ENCODE results near the gene SORCS2.

SORCS2 gene

DNA sequence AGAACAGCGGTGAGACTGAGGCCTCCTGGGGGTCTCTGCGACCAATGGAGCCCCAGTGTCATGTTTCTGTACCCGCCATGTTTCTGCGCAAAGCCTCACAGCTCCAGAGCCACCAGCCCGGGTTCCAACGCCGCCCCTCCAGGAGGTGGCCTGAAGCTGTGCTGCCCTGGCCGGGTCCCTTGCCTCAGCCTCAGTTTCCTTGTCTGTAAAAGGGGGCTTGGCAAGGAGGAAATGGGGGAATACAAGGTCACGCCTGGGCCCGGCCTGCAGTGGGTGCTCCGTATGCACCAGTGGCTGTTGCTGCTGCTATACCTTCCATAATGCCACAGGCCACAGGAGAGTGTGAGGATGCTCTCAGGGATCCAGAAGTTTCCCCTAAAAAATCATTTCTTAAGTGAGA is 517.8 kb downstream of the SORCS2 start:
- TF ChIP-seq, protein P1, sequence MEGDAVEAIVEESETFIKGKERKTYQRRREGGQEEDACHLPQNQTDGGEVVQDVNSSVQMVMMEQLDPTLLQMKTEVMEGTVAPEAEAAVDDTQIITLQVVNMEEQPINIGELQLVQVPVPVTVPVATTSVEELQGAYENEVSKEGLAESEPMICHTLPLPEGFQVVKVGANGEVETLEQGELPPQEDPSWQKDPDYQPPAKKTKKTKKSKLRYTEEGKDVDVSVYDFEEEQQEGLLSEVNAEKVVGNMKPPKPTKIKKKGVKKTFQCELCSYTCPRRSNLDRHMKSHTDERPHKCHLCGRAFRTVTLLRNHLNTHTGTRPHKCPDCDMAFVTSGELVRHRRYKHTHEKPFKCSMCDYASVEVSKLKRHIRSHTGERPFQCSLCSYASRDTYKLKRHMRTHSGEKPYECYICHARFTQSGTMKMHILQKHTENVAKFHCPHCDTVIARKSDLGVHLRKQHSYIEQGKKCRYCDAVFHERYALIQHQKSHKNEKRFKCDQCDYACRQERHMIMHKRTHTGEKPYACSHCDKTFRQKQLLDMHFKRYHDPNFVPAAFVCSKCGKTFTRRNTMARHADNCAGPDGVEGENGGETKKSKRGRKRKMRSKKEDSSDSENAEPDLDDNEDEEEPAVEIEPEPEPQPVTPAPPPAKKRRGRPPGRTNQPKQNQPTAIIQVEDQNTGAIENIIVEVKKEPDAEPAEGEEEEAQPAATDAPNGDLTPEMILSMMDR (IDR thresholded peaks at IDR 0.05; ENCODE audit: low read length), result no peak
- TF ChIP-seq EZH2 (IDR thresholded peaks at IDR 0.05; ENCODE audit: borderline replicate concordance, low read length), result no peak
- Histone ChIP-seq H3K27me3 (ENCODE audit: insufficient read depth, low read length) (no peaks in the 10 kb centered on the region), H3K4me2 (ENCODE audit: low read length) (no peak overlapping the region), H3K9me2 (ENCODE audit: low read depth, low read length) (no peaks in the 10 kb centered on the region), H4K20me1 (ENCODE audit: insufficient read depth, low read length) (no peaks in the 10 kb centered on the region), H2AFZ (ENCODE audit: low read length) (no peak overlapping the region), H3K9ac (ENCODE audit: low read length) (no peak overlapping the region), H3K9me3 (ENCODE audit: low read length) (no peaks in the 10 kb centered on the region), H3K4me1 (ENCODE audit: insufficient read depth, low read length, severe bottlenecking) (no peaks in the 10 kb centered on the region), H3K36me3 (ENCODE audit: insufficient read depth, low read length) (no peaks in the 10 kb centered on the region), H3F3A (ENCODE audit: insufficient read depth, low read length) (no peaks in the 10 kb centered on the region), H3K27ac (ENCODE audit: low read depth, low read length, poor library complexity, severe bottlenecking) (no peak overlapping the region), H3K4me3 (ENCODE audit: low read depth, low read length, poor library complexity, severe bottlenecking) (no peak overlapping the region), H3K79me2 (ENCODE audit: insufficient read depth, low read length) (no peaks in the 10 kb centered on the region)

DNA sequence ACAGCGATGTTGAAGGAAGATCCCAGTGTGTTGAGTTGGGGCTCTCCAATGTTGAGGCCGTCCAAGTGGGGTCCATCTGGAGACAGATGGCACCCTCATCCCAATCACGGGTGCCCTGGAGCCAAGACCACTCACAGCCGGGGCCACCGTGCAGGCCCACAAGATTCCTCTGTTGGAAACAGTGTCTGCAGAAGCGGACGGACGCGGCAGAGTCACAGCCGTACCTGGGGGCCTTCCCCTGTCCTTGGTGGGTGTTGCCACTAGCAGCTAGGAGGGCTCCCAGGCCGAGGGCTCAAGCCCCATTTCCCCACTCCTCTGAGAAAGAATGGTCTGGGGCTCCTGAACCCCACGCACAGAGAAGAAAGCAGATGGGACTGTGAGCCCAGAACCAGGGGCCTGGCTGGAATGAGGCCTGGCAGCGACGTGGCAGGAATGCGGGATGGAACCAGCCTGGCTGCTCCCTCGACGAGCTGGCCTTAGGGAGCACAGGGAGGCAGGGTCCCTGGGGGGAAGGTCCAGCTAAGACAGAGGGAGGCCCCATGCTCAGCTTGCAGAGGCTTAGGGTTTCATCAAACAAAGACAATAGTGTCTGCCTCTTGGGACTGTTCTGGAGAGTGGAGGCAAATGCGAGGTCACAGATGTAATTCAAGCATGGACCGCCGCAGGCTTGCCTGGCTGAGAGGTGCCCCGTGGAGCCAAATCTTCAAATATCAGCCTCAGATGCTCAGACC is 518.4 kb downstream of the SORCS2 start:
- Histone ChIP-seq H2AFZ (ENCODE audit: low read length) (no peak overlapping the region), H3K36me3 (ENCODE audit: insufficient read depth, low read length) (no peaks in the 10 kb centered on the region), H3K79me2 (ENCODE audit: insufficient read depth, low read length) (no peaks in the 10 kb centered on the region), H4K20me1 (ENCODE audit: insufficient read depth, low read length) (no peaks in the 10 kb centered on the region), H3K9me3 (ENCODE audit: low read length) (no peaks in the 10 kb centered on the region), H3K9me2 (ENCODE audit: low read depth, low read length) (no peaks in the 10 kb centered on the region), H3K4me3 (ENCODE audit: low read depth, low read length, poor library complexity, severe bottlenecking) (no peak overlapping the region), H3K27ac (ENCODE audit: low read depth, low read length, poor library complexity, severe bottlenecking) (no peak overlapping the region), H3K4me1 (ENCODE audit: insufficient read depth, low read length, severe bottlenecking) (no peaks in the 10 kb centered on the region), H3F3A (ENCODE audit: insufficient read depth, low read length) (no peaks in the 10 kb centered on the region), H3K4me2 (ENCODE audit: low read length) (no peak overlapping the region), H3K9ac (ENCODE audit: low read length) (no peak overlapping the region), H3K27me3 (ENCODE audit: insufficient read depth, low read length) (no peaks in the 10 kb centered on the region)
- TF ChIP-seq EZH2 (IDR thresholded peaks at IDR 0.05; ENCODE audit: borderline replicate concordance, low read length), result no peak
- TF ChIP-seq, protein P1 (IDR thresholded peaks at IDR 0.05; ENCODE audit: low read length), result no peak

DNA sequence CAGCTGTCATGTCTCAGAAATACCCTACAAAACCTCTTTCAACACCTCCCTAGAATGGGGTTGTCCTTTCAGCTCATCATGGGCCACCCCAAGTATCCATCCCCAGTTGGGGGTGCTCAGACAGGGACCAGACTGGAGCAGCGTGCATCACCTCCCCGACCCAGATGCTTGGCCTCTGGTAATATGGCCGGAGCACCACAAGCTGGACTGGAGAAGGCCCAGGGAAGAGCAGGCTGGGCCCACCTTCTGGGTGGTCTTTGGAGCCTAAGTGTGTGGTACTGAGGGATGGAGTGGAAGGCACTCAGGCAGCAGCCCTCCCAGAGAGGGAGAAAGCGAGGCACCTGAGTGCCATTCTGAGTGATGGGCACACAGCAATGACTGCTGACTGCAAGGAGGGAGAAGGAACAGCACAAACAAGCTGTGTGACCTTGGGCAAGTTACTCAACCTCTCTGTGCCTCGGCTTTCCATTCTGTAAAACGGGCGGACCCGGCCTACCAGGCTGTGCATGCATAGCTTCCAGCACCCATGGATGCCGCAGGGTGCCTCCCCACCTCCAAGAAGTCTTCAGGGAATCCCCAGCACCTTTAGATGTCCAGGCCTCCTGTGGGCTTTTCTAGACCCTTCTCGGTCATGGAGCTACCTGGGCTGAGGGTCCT is 519.1 kb downstream of the SORCS2 start:
- no peaks in the 10 kb centered on the region for H3K79me2 ChIP-seq (ENCODE audit: insufficient read depth, low read length)
- no peaks in the 10 kb centered on the region for H3K9me2 ChIP-seq (ENCODE audit: low read depth, low read length)
- no peak overlapping the region for H3K27ac ChIP-seq (ENCODE audit: low read depth, low read length, poor library complexity, severe bottlenecking)
- no peak overlapping the region for H2AFZ ChIP-seq (ENCODE audit: low read length)
- H3K9me3 ChIP-seq (ENCODE audit: low read length), result no peaks in the 10 kb centered on the region
- H3F3A ChIP-seq (ENCODE audit: insufficient read depth, low read length), result no peaks in the 10 kb centered on the region
- no peaks in the 10 kb centered on the region for H4K20me1 ChIP-seq (ENCODE audit: insufficient read depth, low read length)
- no peaks in the 10 kb centered on the region for H3K4me1 ChIP-seq (ENCODE audit: insufficient read depth, low read length, severe bottlenecking)
- no peak for TF ChIP-seq EZH2 (IDR thresholded peaks at IDR 0.05; ENCODE audit: borderline replicate concordance, low read length)
- TF ChIP-seq, protein P1 (IDR thresholded peaks at IDR 0.05; ENCODE audit: low read length), result no peak
- no peaks in the 10 kb centered on the region for H3K36me3 ChIP-seq (ENCODE audit: insufficient read depth, low read length)
- no peak overlapping the region for H3K4me2 ChIP-seq (ENCODE audit: low read length)
- no peak overlapping the region for H3K9ac ChIP-seq (ENCODE audit: low read length)
- H3K27me3 ChIP-seq (ENCODE audit: insufficient read depth, low read length), result no peaks in the 10 kb centered on the region
- H3K4me3 ChIP-seq (ENCODE audit: low read depth, low read length, poor library complexity, severe bottlenecking), result no peak overlapping the region

All from OCI-LY1 (cell line).